Measurements from ENCODE around the gene CEP250. TPM values are rescaled to one million over a fixed set of nuclear protein-coding genes. Genes with fewer than 3 reads are reported as not detected.
A peak's percentile ranks its signal among the peaks of the same experiment; 100 is the strongest.
"Not testable (repeated sequence)": the region's sequence is repeated elsewhere in the genome, so short reads cannot be mapped to it uniquely, and the experiment has no call there.

Gene CEP250
- total RNA-seq, 1 experiment from 2014 or later: 13.3 TPM

DNA sequence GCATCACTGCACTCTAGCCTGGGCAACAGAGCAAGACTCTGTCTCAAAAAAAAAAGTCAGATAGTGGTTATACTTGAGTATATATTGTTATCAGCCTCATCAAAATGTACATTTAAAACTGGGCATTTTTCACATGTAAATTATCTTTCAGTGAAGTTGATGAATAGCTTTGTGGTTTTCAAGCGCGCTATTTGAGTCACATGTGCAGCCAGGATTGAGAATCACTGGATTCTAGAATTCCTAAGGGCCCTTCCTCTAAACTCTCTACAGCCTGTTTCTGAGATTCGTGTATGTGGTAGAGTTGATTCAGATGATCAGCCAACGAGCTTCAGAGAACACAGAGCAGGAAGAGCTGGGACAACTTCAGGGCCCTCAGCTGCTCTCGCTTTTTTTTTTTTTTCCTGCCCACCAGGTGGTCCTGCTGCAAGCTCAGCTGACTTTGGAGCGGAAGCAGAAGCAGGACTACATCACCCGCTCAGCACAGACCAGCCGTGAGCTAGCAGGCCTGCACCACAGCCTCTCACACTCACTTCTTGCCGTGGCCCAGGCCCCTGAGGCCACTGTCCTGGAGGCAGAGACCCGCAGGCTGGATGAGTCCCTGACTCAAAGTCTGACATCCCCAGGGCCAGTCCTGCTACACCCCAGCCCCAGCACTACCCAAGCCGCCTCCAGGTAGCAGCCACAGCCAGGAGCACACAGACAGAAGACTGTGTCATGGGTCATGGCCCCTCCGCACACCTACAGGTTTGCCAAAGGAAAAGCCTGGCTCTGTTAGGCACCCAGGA, 55.7 kb downstream of the CEP250 start:
- Histone ChIP-seq H3K27me3 (replicated peaks) (no peaks in the 10 kb centered on the region), H3K4me3 (no peak overlapping the region), H3K9me3 (replicated peaks) (no peaks in the 10 kb centered on the region), H3K27ac (no peak overlapping the region), H3K36me3 (peaks cover 29% of the 10 kb centered on the region), H3K4me1 (replicated peaks) (peaks cover 3% of the 10 kb centered on the region)
- no peak for DNase-seq (ENCODE audit: low read depth in 1 of 2, low spot score in 2 of 2)

- no peak for DNase-seq (ENCODE audit: low read depth in 1 of 2, low spot score in 2 of 2)
- Histone ChIP-seq H3K27me3 (replicated peaks) (no peaks in the 10 kb centered on the region), H3K4me1 (replicated peaks) (peaks cover 8% of the 10 kb centered on the region), H3K36me3 (peaks cover 29% of the 10 kb centered on the region), H3K27ac (no peak overlapping the region), H3K4me3 (no peak overlapping the region), H3K9me3 (replicated peaks) (no peaks in the 10 kb centered on the region)
Observed at GRCh38 chr20:35511814-35512420, 56.5 kb downstream of the CEP250 start.

GRCh38 chr20:35514371-35514932, 59.1 kb downstream of the CEP250 start:
- no peak for DNase-seq (ENCODE audit: low read depth in 1 of 2, low spot score in 2 of 2)
- Histone ChIP-seq H3K36me3 (peaks cover 15% of the 10 kb centered on the region), H3K4me1 (replicated peaks) (peaks cover 8% of the 10 kb centered on the region), H3K27ac (no peak overlapping the region), H3K4me3 (no peak overlapping the region), H3K9me3 (replicated peaks) (no peaks in the 10 kb centered on the region), H3K27me3 (replicated peaks) (no peaks in the 10 kb centered on the region)

DNA sequence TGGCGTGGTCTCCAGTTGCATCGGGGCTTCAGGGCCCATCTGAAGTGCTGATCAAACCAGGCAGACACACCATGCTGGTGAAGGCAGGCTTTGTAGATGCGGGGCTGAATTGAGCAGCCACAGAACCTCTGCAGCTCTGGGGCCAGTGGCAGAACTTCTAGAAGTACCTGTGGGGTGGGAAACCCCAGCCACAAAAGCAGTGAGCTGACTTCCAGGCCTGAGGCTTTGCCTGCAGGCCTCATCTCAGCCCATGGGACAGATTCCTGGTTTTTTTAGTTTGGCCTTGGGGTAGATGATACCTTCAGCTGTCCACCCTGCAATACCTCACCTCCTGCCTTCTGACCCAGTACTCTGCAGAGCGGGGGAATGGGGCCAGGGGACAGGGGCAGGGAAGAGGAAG, 59.9 kb downstream of the CEP250 start:
- no peak for DNase-seq (ENCODE audit: low read depth in 1 of 2, low spot score in 2 of 2)
- no peaks in the 10 kb centered on the region for H3K9me3 ChIP-seq (replicated peaks)
- peaks cover 8% of the 10 kb centered on the region for H3K4me1 ChIP-seq (replicated peaks)
- no peaks in the 10 kb centered on the region for H3K27me3 ChIP-seq (replicated peaks)
- peaks cover 8% of the 10 kb centered on the region for H3K36me3 ChIP-seq
- H3K27ac ChIP-seq: no peak overlapping the region
- no peak overlapping the region for H3K4me3 ChIP-seq

- H3K4me3 ChIP-seq: no peak overlapping the region
- H3K36me3 ChIP-seq: peaks cover 8% of the 10 kb centered on the region
- peak; percentile 24 to 52 for DNase-seq (ENCODE audit: low read depth in 1 of 2, low spot score in 2 of 2)
- H3K9me3 ChIP-seq (replicated peaks): no peaks in the 10 kb centered on the region
- no peak overlapping the region for H3K27ac ChIP-seq
- H3K27me3 ChIP-seq (replicated peaks): no peaks in the 10 kb centered on the region
- H3K4me1 ChIP-seq (replicated peaks): peaks cover 8% of the 10 kb centered on the region
Observed at GRCh38 chr20:35515949-35516645, 60.7 kb downstream of the CEP250 start.

DNA sequence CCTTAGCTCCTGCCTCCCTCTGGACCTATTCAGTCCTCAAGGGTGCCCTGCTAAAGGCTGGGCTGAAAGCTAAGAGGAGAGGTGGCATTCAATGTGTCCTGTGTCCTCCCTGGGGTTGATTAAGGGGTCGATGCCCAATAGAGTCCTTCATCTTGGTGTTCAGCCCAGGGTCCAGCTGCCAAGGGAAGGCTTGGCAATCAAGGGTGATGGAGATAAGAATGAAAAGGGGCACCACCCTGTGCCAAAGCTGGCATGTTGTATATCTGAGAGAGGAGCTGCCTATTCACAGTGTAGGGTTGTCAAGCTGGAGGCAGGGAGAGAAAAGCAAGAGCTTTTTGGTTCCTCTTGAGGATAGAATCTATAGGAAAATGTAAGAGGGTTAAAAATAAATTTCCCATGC, 61.7 kb downstream of the CEP250 start:
- Histone ChIP-seq H3K27me3 (replicated peaks) (no peaks in the 10 kb centered on the region), H3K4me1 (replicated peaks) (peaks cover 8% of the 10 kb centered on the region), H3K4me3 (no peak overlapping the region), H3K36me3 (peaks cover under 1% of the 10 kb centered on the region; the same call in 1 of the 2 replicates), H3K9me3 (replicated peaks) (no peaks in the 10 kb centered on the region), H3K27ac (no peak overlapping the region)
- DNase-seq (ENCODE audit: low read depth in 1 of 2, low spot score in 2 of 2): no peak

DNA sequence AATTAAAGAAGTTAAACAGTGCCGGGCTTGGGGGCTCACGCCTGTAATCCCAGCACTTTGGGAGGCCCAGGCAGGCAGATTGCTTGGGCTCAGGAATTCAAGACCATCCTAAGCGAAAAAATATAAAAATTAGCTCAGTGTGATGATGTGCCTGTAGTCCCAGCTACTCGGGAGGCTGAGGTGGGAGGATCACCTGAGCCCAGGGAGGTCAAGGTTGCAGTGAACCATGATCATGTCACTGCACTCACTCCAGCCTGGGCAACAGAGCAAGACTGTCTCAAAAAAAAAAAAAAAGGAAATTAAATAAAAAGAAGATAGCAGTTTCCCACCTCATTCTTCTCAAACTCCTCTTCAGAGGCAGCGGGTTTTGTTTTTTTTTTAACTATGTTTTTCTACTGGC, 62.4 kb downstream of the CEP250 start:
- not testable (repeated sequence) for H3K4me3 ChIP-seq; H3K4me1 ChIP-seq (replicated peaks); H3K36me3 ChIP-seq; H3K9me3 ChIP-seq (replicated peaks); H3K27ac ChIP-seq; H3K27me3 ChIP-seq (replicated peaks); DNase-seq (ENCODE audit: low read depth in 1 of 2, low spot score in 2 of 2)

DNA sequence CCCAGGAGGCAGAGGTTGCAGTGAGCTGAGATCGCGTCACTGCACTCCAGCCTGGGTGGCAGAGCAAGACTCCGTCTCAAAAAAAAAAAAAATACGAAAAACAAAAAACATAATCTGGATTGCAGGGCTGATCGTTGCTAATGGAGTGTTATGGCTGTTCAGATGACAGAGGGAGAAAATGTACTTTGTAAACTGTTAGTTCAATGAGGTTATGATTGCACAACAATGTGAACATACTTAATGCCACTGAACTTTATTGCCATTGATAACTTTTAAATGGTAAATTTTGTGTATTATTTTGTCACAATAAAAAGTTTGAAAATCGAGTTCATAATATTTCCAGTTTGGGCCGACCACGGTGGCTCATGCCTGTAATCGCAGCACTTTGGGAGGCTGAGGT, 63.6 kb downstream of the CEP250 start:
- no peak overlapping the region for H3K27ac ChIP-seq
- no peaks in the 10 kb centered on the region for H3K27me3 ChIP-seq (replicated peaks)
- H3K9me3 ChIP-seq (replicated peaks): no peaks in the 10 kb centered on the region
- no peaks in the 10 kb centered on the region for H3K36me3 ChIP-seq
- no peak overlapping the region for H3K4me3 ChIP-seq
- peaks cover 8% of the 10 kb centered on the region for H3K4me1 ChIP-seq (replicated peaks)
- DNase-seq (ENCODE audit: low read depth in 1 of 2, low spot score in 2 of 2): no peak

GRCh38 chr20:35523298-35523888, 68.0 kb downstream of the CEP250 start:
- Histone ChIP-seq H3K4me1 (replicated peaks) (no peaks in the 10 kb centered on the region), H3K4me3 (no peak overlapping the region), H3K27me3 (replicated peaks) (no peaks in the 10 kb centered on the region), H3K36me3 (no peaks in the 10 kb centered on the region), H3K27ac (no peak overlapping the region), H3K9me3 (replicated peaks) (no peaks in the 10 kb centered on the region)
- peak in 1 of 2 experiments; percentile 47 for DNase-seq (ENCODE audit: low read depth in 1 of 2, low spot score in 2 of 2)

DNA sequence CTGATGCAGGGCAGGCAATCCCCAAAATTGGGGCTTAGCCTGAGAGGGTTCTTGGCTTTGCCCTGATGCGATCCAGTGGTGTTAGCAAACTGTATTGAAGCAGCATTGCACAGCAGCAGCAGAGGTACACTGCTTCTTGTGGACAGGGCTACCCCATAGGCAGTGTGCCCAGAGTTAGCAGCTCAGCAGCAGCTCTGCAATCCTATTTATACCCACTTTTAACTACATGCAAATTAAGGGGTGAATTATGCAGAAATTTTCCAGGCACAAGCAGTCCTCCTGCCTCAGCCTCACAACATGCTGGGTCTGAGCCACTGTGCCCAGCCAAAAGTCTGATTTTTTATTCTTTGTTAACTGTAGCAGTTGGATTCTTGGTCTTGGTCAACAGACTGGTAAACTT, 70.2 kb downstream of the CEP250 start:
- Histone ChIP-seq H3K9me3 (replicated peaks) (no peaks in the 10 kb centered on the region), H3K27me3 (replicated peaks) (no peaks in the 10 kb centered on the region), H3K27ac (no peak overlapping the region), H3K4me3 (no peak overlapping the region), H3K4me1 (replicated peaks) (no peaks in the 10 kb centered on the region), H3K36me3 (no peaks in the 10 kb centered on the region)
- no peak for DNase-seq (ENCODE audit: low read depth in 1 of 2, low spot score in 2 of 2)

DNA sequence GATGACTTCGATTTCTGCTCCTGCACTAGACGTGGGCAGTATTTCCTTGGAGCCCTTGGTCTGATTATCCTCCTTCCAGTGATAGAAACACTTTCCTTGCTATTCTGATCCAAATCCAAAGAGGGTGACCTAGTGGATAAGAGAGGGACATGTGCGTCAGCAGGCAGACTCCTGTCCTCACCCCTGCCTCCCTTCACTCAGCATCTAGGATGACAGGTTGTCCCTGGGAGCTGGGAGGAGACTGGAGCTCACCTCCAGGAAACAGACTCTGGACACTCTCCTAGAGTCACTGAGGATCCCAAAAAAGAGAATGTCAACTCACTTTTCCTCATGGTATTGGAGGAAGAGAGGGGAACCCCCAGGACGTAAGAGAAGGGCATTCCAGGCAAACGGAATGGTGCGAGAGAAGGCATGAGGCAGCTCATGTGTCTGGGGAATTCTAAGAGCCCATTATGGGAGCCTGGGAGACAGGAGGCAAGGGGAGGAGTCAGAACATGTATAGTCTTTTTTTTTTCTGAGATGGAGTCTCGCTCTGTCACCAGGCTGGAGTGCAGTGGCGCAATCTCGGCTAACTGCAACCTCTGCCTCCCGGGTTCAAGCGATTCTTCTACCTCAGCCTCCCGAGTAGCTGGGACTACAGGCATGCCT, 71.8 kb downstream of the CEP250 start:
- no peaks in the 10 kb centered on the region for H3K27me3 ChIP-seq (replicated peaks)
- H3K4me3 ChIP-seq: no peak overlapping the region
- no peak for DNase-seq (ENCODE audit: low read depth in 1 of 2, low spot score in 2 of 2)
- no peaks in the 10 kb centered on the region for H3K4me1 ChIP-seq (replicated peaks)
- H3K36me3 ChIP-seq: no peaks in the 10 kb centered on the region
- no peak overlapping the region for H3K27ac ChIP-seq
- no peaks in the 10 kb centered on the region for H3K9me3 ChIP-seq (replicated peaks)

DNA sequence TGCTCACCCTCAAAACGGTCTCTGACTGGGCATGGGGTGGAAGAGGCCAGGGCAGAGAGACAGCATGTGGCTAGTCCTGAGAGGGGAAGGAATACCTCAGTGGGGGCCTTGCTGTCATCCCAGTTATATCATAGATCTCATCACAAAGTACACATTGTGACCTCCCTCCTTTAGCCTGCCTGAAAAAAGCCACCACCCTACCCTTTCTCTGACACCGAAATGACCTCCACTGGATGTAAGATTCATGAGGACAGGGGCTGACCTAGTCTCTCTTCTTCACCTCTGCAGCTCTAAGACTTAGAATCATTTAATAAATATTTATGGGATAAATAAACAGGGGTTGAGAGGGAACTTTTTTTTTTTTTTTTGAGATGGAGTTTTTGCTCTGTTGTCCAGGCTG, 74.2 kb downstream of the CEP250 start, which contains the start of gene C20orf173:
Gene C20orf173 (minus strand): TSS at position 101 of the 400 bp plus-strand sequence. CDS start 279 bp downstream, outside the sequence.
- no peak within 1 kb of the TSS for H3K4me3 ChIP-seq
- no peak within 1 kb of the TSS for H3K27ac ChIP-seq
- no peak for DNase-seq (ENCODE audit: low read depth in 1 of 2, low spot score in 2 of 2)
- no peaks in the 10 kb centered on the region for H3K4me1 ChIP-seq (replicated peaks)
- H3K27me3 ChIP-seq (replicated peaks): no peaks in the 10 kb centered on the region
- no peaks in the 10 kb centered on the region for H3K9me3 ChIP-seq (replicated peaks)
- no peaks in the 10 kb centered on the region for H3K36me3 ChIP-seq

DNA sequence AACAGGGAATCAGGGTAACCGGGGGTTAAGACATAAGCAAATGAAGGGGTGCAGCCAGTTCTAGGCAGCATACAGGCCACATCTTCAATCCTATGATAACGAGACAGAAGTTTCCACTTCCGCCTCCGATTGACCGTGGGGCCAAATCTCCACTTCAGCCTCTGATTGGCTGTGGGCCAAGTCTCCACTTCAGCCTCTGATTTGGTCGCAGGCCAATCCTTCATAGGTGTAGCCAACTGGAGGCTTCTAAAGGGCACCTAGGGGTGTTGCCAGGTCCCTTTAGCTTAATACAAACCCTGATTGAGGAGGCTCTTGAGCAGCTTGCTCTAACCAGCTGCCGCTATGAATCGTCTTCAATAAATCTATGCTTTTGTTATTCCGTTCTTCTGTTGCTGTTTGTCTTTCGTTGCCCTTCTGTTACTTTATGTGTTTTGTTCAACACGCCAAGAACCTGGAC, 84.4 kb downstream of the CEP250 start:
- Histone ChIP-seq H3K36me3 (peaks cover 14% of the 10 kb centered on the region), H3K9me3 (replicated peaks) (no peaks in the 10 kb centered on the region), H3K27me3 (replicated peaks) (no peaks in the 10 kb centered on the region), H3K4me3 (no peak overlapping the region), H3K27ac (no peak overlapping the region), H3K4me1 (replicated peaks) (peaks cover 6% of the 10 kb centered on the region)
- DNase-seq (ENCODE audit: low read depth in 1 of 2, low spot score in 2 of 2): no peak

All from SJSA1 (cell line).